Measurements from ENCODE around the gene RBM39. TPM values are rescaled to one million over a fixed set of nuclear protein-coding genes. Genes with fewer than 3 reads are reported as not detected.
A peak's percentile ranks its signal among the peaks of the same experiment; 100 is the strongest.

Gene RBM39
- total RNA-seq, 1 donor from 2014 or later, result 208 TPM

- peak overlapping the region; percentile 78 for H3K27ac Mint-ChIP-seq (ENCODE audit: unreplicated experiment)
- peaks cover 7% of the 10 kb centered on the region for H3K4me1 Mint-ChIP-seq (ENCODE audit: low read depth, unreplicated experiment)
- peak overlapping the region; percentile 99 for H3K4me3 Mint-ChIP-seq (ENCODE audit: unreplicated experiment)
- Histone ChIP-seq H3K27ac (ENCODE audit: low read depth, low read length) (peak overlapping the region; percentile 99), H3K4me2 (ENCODE audit: low read length) (peak overlapping the region; percentile 92), H2AFZ (ENCODE audit: low read depth, low read length) (no peak overlapping the region), H3K4me3 (ENCODE audit: insufficient read depth, low read depth, low read length) (no peak overlapping the region), H3K4me1 (ENCODE audit: insufficient read depth, low read length) (peaks cover 17% of the 10 kb centered on the region), H3K79me2 (ENCODE audit: insufficient read depth, low read length) (peaks cover 43% of the 10 kb centered on the region), H3K27me3 (ENCODE audit: insufficient read depth, low read length) (no peaks in the 10 kb centered on the region), H4K20me1 (ENCODE audit: insufficient read depth, low read length) (peaks cover 27% of the 10 kb centered on the region), H3K36me3 (ENCODE audit: insufficient read depth, low read length) (peaks cover 17% of the 10 kb centered on the region), H3K9me3 (ENCODE audit: insufficient read depth, low read depth, low read length) (no peaks in the 10 kb centered on the region), H3K9ac (ENCODE audit: low read length) (peak overlapping the region; percentile 100)
- DNase-seq (ENCODE audit: low read depth) (no peak), FAIRE-seq (no peak)
- peaks cover 10% of the 10 kb centered on the region for H3K36me3 Mint-ChIP-seq (ENCODE audit: low read depth, unreplicated experiment)
- no peaks in the 10 kb centered on the region for H3K9me3 Mint-ChIP-seq (ENCODE audit: unreplicated experiment)
- TF ChIP-seq EZH2 (IDR thresholded peaks at IDR 0.05; ENCODE audit: insufficient read depth, low read length) (no peak), CTCF (IDR thresholded peaks at IDR 0.05; ENCODE audit: insufficient read depth, low read depth, low read length) (no peak)
- H3K27me3 Mint-ChIP-seq (ENCODE audit: low read depth, unreplicated experiment), result no peaks in the 10 kb centered on the region
These were observed 1.8 kb upstream of the RBM39 start for GRCh38 chr20:35743693-35744491.

GRCh38 chr20:35742741-35743523 lies 872 bp upstream of the RBM39 start:
- Mint-ChIP-seq H3K27ac (ENCODE audit: unreplicated experiment) (peak overlapping the region; percentile 99), H3K4me3 (ENCODE audit: unreplicated experiment) (peak overlapping the region; percentile 99), H3K4me1 (ENCODE audit: low read depth, unreplicated experiment) (peaks cover 15% of the 10 kb centered on the region), H3K27me3 (ENCODE audit: low read depth, unreplicated experiment) (no peaks in the 10 kb centered on the region), H3K9me3 (ENCODE audit: unreplicated experiment) (no peaks in the 10 kb centered on the region), H3K36me3 (ENCODE audit: low read depth, unreplicated experiment) (peaks cover 15% of the 10 kb centered on the region)
- peaks cover 52% of the 10 kb centered on the region for H3K79me2 ChIP-seq (ENCODE audit: insufficient read depth, low read length)
- peaks cover 21% of the 10 kb centered on the region for H3K4me1 ChIP-seq (ENCODE audit: insufficient read depth, low read length)
- FAIRE-seq (no peak), DNase-seq (ENCODE audit: low read depth) (no peak)
- H3K9ac ChIP-seq (ENCODE audit: low read length), result peak overlapping the region; percentile 100
- no peaks in the 10 kb centered on the region for H3K9me3 ChIP-seq (ENCODE audit: insufficient read depth, low read depth, low read length)
- no peak for TF ChIP-seq EZH2 (IDR thresholded peaks at IDR 0.05; ENCODE audit: insufficient read depth, low read length)
- no peak for TF ChIP-seq CTCF (IDR thresholded peaks at IDR 0.05; ENCODE audit: insufficient read depth, low read depth, low read length)
- H2AFZ ChIP-seq (ENCODE audit: low read depth, low read length), result no peak overlapping the region
- H3K27ac ChIP-seq (ENCODE audit: low read depth, low read length), result peak overlapping the region; percentile 99
- peaks cover 37% of the 10 kb centered on the region for H4K20me1 ChIP-seq (ENCODE audit: insufficient read depth, low read length)
- H3K36me3 ChIP-seq (ENCODE audit: insufficient read depth, low read length), result peaks cover 27% of the 10 kb centered on the region
- peak overlapping the region; percentile 78 for H3K4me3 ChIP-seq (ENCODE audit: insufficient read depth, low read depth, low read length)
- peak overlapping the region; percentile 92 for H3K4me2 ChIP-seq (ENCODE audit: low read length)
- no peaks in the 10 kb centered on the region for H3K27me3 ChIP-seq (ENCODE audit: insufficient read depth, low read length)
